Fibroblast of pulmonary artery (primary cell): ENCODE data around the gene STYX.

ENCODE experiments used
- DNase-seq: peaks from one replicate; pipeline ENCODE4 v3.0.0-alpha.2; 2010; ENCODE audit warnings: low read depth
- H3K4me3 ChIP-seq: replicated peaks from 2 replicates; pipeline ENCODE4 v1.5.1; 2011; ENCODE audit warnings: low read depth, mild to moderate bottlenecking, control low read depth, low read length, moderate library complexity
- CTCF ChIP-seq: IDR thresholded peaks from 2 replicates; pipeline ENCODE4 v1.5.1; 2011; ENCODE audit warnings: mild to moderate bottlenecking, control low read depth, low read length, inconsistent platforms; ENCODE audit errors: missing control alignments

The STYX gene

GRCh38 chr14:52824462-52824861 is 94.5 kb downstream of the STYX start:
- no peak overlapping the region for H3K4me3 ChIP-seq
- no peak for TF ChIP-seq CTCF
- DNase-seq: no peak
